H9 (cell line): Measurements from ENCODE around the gene PM20D2. TPM values are rescaled to one million over a fixed set of nuclear protein-coding genes. Genes with fewer than 3 reads are reported as not detected.

Source experiments
- DNase-seq: peaks from one replicate; pipeline ENCODE4 v3.0.0-alpha.2; 2017
- H2AFZ ChIP-seq: one replicate; pipeline ENCODE4 v1.6.1; 2013; ENCODE audit warnings: mild to moderate bottlenecking, low read length, control low read depth, moderate library complexity
- H2AK5ac ChIP-seq: 2 replicates; pipeline ENCODE4 v1.6.1; 2013; ENCODE audit warnings: low read length, control low read depth, mixed read lengths; ENCODE audit not compliant: insufficient read length
- H2BK120ac ChIP-seq: one replicate; pipeline ENCODE4 v1.6.1; 2013; ENCODE audit warnings: low read depth, mild to moderate bottlenecking, low read length, control low read depth, inconsistent platforms; ENCODE audit not compliant: poor library complexity, severe bottlenecking
- H2BK12ac ChIP-seq: 2 replicates; pipeline ENCODE4 v1.6.1; 2013; ENCODE audit warnings: low read length, control low read depth, mixed read lengths, low read depth; ENCODE audit not compliant: insufficient read length
- H2BK15ac ChIP-seq: 2 replicates; pipeline ENCODE4 v1.6.1; 2013; ENCODE audit warnings: low read depth, low read length, control low read depth
- H2BK20ac ChIP-seq: one replicate; pipeline ENCODE4 v1.6.1; 2013; ENCODE audit warnings: low read depth, mild to moderate bottlenecking, low read length, control low read depth, inconsistent platforms; ENCODE audit not compliant: poor library complexity, severe bottlenecking
- H2BK5ac ChIP-seq: 2 replicates; pipeline ENCODE4 v1.6.1; 2013; ENCODE audit warnings: low read length, control low read depth, mixed read lengths; ENCODE audit not compliant: insufficient read length
- H3K14ac ChIP-seq: 2 replicates; pipeline ENCODE4 v1.6.1; 2013; ENCODE audit warnings: low read length, control low read depth; ENCODE audit not compliant: insufficient read depth
- H3K18ac ChIP-seq: 2 replicates; pipeline ENCODE4 v1.6.1; 2013; ENCODE audit warnings: low read depth, mild to moderate bottlenecking, mixed read lengths, low read length, control low read depth; ENCODE audit not compliant: insufficient read length
- H3K23ac ChIP-seq: 2 replicates; pipeline ENCODE4 v1.6.1; 2013; ENCODE audit warnings: low read length, control low read depth, mixed read lengths, low read depth; ENCODE audit not compliant: insufficient read length
- H3K23me2 ChIP-seq: 2 replicates; pipeline ENCODE4 v1.6.1; 2013; ENCODE audit warnings: low read depth, mild to moderate bottlenecking, mixed read lengths, low read length, control low read depth; ENCODE audit not compliant: insufficient read length, poor library complexity, severe bottlenecking
- H3K27ac ChIP-seq: 2 replicates; pipeline ENCODE4 v1.5.1; 2013; ENCODE audit warnings: low read length, control low read depth, mixed read lengths, low read depth; ENCODE audit not compliant: insufficient read length
- H3K27me3 ChIP-seq: 2 replicates; pipeline ENCODE4 v1.6.1; 2013; ENCODE audit warnings: low read length, control low read depth, inconsistent platforms; ENCODE audit not compliant: insufficient read depth
- H3K4ac ChIP-seq: 2 replicates; pipeline ENCODE4 v1.6.1; 2013; ENCODE audit warnings: low read depth, mild to moderate bottlenecking, control low read depth, inconsistent platforms, low read length, moderate library complexity
- H3K4me1 ChIP-seq: 2 replicates; pipeline ENCODE4 v1.6.1; 2013; ENCODE audit warnings: low read length, control low read depth, inconsistent platforms; ENCODE audit not compliant: insufficient read depth
- H3K4me2 ChIP-seq: 2 replicates; pipeline ENCODE4 v1.6.1; 2013; ENCODE audit warnings: low read length, control low read depth, mixed read lengths; ENCODE audit not compliant: insufficient read length, insufficient read depth
- H3K56ac ChIP-seq: 2 replicates; pipeline ENCODE4 v1.6.1; 2013; ENCODE audit warnings: low read depth, mild to moderate bottlenecking, mixed read lengths, low read length, control low read depth; ENCODE audit not compliant: insufficient read length
- H3K79me1 ChIP-seq: 2 replicates; pipeline ENCODE4 v1.6.1; 2013; ENCODE audit warnings: low read depth, mild to moderate bottlenecking, moderate library complexity, low read length, control low read depth, inconsistent platforms; ENCODE audit not compliant: insufficient read depth, poor library complexity, severe bottlenecking
- H3K79me2 ChIP-seq: 2 replicates; pipeline ENCODE4 v1.6.1; 2013; ENCODE audit warnings: low read length, control low read depth, inconsistent platforms; ENCODE audit not compliant: insufficient read depth
- H3K9ac ChIP-seq: 2 replicates; pipeline ENCODE4 v1.6.1; 2013; ENCODE audit warnings: low read length, control low read depth, mixed read lengths; ENCODE audit not compliant: insufficient read length; ENCODE audit errors: extremely low read depth
- H3K9me3 ChIP-seq: one replicate; pipeline ENCODE4 v1.6.1; 2013; ENCODE audit warnings: low read depth, low read length, inconsistent platforms; ENCODE audit not compliant: control insufficient read depth
- H3T11ph ChIP-seq: one replicate; pipeline ENCODE4 v1.6.1; 2013; ENCODE audit warnings: mild to moderate bottlenecking, low read length, control low read depth, inconsistent platforms
- H4K20me1 ChIP-seq: one replicate; pipeline ENCODE4 v1.6.1; 2013; ENCODE audit not compliant: control insufficient read depth, insufficient read length, insufficient read depth
- H4K5ac ChIP-seq: 2 replicates; pipeline ENCODE4 v1.6.1; 2013; ENCODE audit warnings: low read depth, mild to moderate bottlenecking, mixed read lengths, low read length, control low read depth; ENCODE audit not compliant: insufficient read length
- H4K8ac ChIP-seq: replicated peaks from 2 replicates; pipeline ENCODE4 v1.6.1; 2013; ENCODE audit warnings: low read length, control low read depth, mixed read lengths, low read depth; ENCODE audit not compliant: insufficient read length
- H4K91ac ChIP-seq: 2 replicates; pipeline ENCODE4 v1.6.1; 2013; ENCODE audit warnings: low read depth, mild to moderate bottlenecking, moderate library complexity, mixed read lengths, low read length, control low read depth; ENCODE audit not compliant: insufficient read length
- H3K27ac Mint-ChIP-seq, 3 experiments: 2 replicates in 2 of 3; 3 replicates in 1 of 3; pipeline ENCODE4 v1.8.0; 2020 to 2021; ENCODE audit warnings: mixed read lengths in 3 of 3, mild to moderate bottlenecking in 1 of 3, moderate library complexity in 1 of 3
- H3K27me3 Mint-ChIP-seq: 2 replicates; pipeline ENCODE4 v1.8.0; 2021; ENCODE audit warnings: low read depth, mild to moderate bottlenecking, moderate library complexity, mixed read lengths
- H3K36me3 Mint-ChIP-seq, 3 experiments: 2 replicates in 2 of 3; 3 replicates in 1 of 3; pipeline ENCODE4 v1.8.0; 2020 to 2021; ENCODE audit warnings: low read depth in 3 of 3, mixed read lengths in 3 of 3; ENCODE audit not compliant: insufficient read depth in 1 of 3
- H3K4me1 Mint-ChIP-seq, 2 experiments: 2 replicates each; pipeline ENCODE4 v1.8.0; 2020; ENCODE audit warnings: mixed read lengths in 2 of 2
- H3K4me3 Mint-ChIP-seq, 2 experiments: 2 replicates in 1 of 2; 3 replicates in 1 of 2; pipeline ENCODE4 v1.8.0; 2020 to 2021; ENCODE audit warnings: mild to moderate bottlenecking in 2 of 2, mixed read lengths in 2 of 2, moderate library complexity in 1 of 2
- H3K9me3 Mint-ChIP-seq, 2 experiments: 2 replicates in 1 of 2; 3 replicates in 1 of 2; pipeline ENCODE4 v1.8.0; 2020; ENCODE audit warnings: mild to moderate bottlenecking in 2 of 2, mixed read lengths in 2 of 2, moderate library complexity in 1 of 2
- WGBS: extraction: QIAGEN DNeasy Blood & Tissue Kit; methylation state at CpG from one replicate; pipeline ENCODE4 v1.1.7; 2013; ENCODE audit warnings: missing lambda C conversion rate, low lambda C conversion rate, mixed read lengths; ENCODE audit not compliant: insufficient read length; ENCODE audit errors: extremely low coverage; 5-methylcytosine and 5-hydroxymethylcytosine counted together
- total RNA-seq: library from RNA; stranded (reverse); gene quantifications from 2 replicates; pipeline ENCODE4 v1.2.1, GENCODE V29; 2021
- TF ChIP-seq, protein P1 (sequence below): fragments of 200-600 bp; sonication (generic); conservative IDR thresholded peaks from 3 replicates; pipeline ENCODE4 v1.8.0; 2021; ENCODE audit warnings: antibody characterized with exemption, mild to moderate bottlenecking

The PM20D2 gene
- total RNA-seq, 1 experiment from 2014 or later = 8.3 TPM

DNA sequence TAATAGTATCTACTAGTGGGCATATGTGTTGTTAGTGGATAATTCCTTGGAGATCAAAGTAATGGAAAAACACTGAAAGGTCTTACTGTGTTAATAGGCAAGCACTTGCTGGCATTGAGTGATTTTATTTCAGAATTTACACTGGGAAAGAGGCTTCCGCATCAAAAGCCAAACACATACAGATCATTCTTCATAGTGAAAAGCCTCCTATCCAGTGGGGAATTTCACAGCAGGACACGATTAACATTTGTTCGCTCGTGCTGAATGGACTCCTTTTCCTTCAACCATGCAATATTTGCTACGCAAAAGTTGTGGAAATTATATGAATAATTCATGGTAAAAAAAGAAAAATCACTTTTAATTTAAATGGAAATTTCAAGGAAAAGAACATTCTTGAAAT is 44.9 kb downstream of the PM20D2 start:
- Histone ChIP-seq H3K4me2 (no peak overlapping the region), H2BK12ac (no peak overlapping the region), H2BK20ac (no peak overlapping the region), H3K27me3 (no peaks in the 10 kb centered on the region), H3K56ac (no peak overlapping the region), H2AFZ (no peak overlapping the region), H3K79me1 (no peaks in the 10 kb centered on the region), H3K23me2 (no peaks in the 10 kb centered on the region), H4K91ac (no peak overlapping the region), H3T11ph (no peak overlapping the region), H3K9me3 (no peaks in the 10 kb centered on the region), H4K8ac (no peak overlapping the region), H3K23ac (no peak overlapping the region), H3K18ac (no peak overlapping the region), H4K20me1 (no peaks in the 10 kb centered on the region), H3K9ac (no peak overlapping the region), H2BK5ac (no peak overlapping the region), H2BK15ac (no peak overlapping the region), H3K4me1 (peaks cover 6% of the 10 kb centered on the region), H3K4ac (no peak overlapping the region), H3K27ac (no peak overlapping the region), H3K14ac (no peak overlapping the region), H2BK120ac (no peak overlapping the region), H3K79me2 (no peaks in the 10 kb centered on the region), H4K5ac (no peak overlapping the region), H2AK5ac (no peak overlapping the region)
- peaks cover 5 to 13% (median 10%) of the 10 kb centered on the region in 3 experiments; a peak in 6 of 7 replicates for H3K36me3 Mint-ChIP-seq
- WGBS = no CpG with 5 or more reads among the region's 5 CpGs
- H3K4me3 Mint-ChIP-seq = no peak overlapping the region
- DNase-seq = no peak
- H3K4me1 Mint-ChIP-seq = peaks cover 12 to 17% of the 10 kb centered on the region in 2 experiments
- TF ChIP-seq, protein P1, sequence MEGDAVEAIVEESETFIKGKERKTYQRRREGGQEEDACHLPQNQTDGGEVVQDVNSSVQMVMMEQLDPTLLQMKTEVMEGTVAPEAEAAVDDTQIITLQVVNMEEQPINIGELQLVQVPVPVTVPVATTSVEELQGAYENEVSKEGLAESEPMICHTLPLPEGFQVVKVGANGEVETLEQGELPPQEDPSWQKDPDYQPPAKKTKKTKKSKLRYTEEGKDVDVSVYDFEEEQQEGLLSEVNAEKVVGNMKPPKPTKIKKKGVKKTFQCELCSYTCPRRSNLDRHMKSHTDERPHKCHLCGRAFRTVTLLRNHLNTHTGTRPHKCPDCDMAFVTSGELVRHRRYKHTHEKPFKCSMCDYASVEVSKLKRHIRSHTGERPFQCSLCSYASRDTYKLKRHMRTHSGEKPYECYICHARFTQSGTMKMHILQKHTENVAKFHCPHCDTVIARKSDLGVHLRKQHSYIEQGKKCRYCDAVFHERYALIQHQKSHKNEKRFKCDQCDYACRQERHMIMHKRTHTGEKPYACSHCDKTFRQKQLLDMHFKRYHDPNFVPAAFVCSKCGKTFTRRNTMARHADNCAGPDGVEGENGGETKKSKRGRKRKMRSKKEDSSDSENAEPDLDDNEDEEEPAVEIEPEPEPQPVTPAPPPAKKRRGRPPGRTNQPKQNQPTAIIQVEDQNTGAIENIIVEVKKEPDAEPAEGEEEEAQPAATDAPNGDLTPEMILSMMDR = no peak
- peaks cover 15 to 18% of the 10 kb centered on the region in 2 experiments for H3K9me3 Mint-ChIP-seq
- no peaks in the 10 kb centered on the region; the same call in none of the 2 replicates for H3K27me3 Mint-ChIP-seq
- H3K27ac Mint-ChIP-seq = no peak overlapping the region
